ENCODE data around the gene DHX16.
"Not testable (repeated sequence)": the region's sequence is repeated elsewhere in the genome, so short reads cannot be mapped to it uniquely, and the experiment has no call there.

The DHX16 gene

GRCh38 chr6:30678964-30679726, 6.3 kb upstream of the DHX16 start:
- DNase-seq (ENCODE audit: low spot score) = peak; percentile 80

GRCh38 chr6:30676660-30677285, 4.0 kb upstream of the DHX16 start:
- no peak for DNase-seq (ENCODE audit: low spot score)

- no peak for DNase-seq (ENCODE audit: low spot score)
Measured at GRCh38 chr6:30670760-30671527, 1.9 kb downstream of the DHX16 start.

GRCh38 chr6:30666300-30666699, 6.5 kb downstream of the DHX16 start:
- DNase-seq (ENCODE audit: low spot score) = not testable (repeated sequence)

- no peak for DNase-seq (ENCODE audit: low spot score)
Measured at GRCh38 chr6:30664994-30665767, 7.6 kb downstream of the DHX16 start.

- DNase-seq (ENCODE audit: low spot score) = not testable (repeated sequence)
Measured at GRCh38 chr6:30657922-30658321, 14.9 kb downstream of the DHX16 start.

GRCh38 chr6:30657454-30657853, 15.4 kb downstream of the DHX16 start:
- DNase-seq (ENCODE audit: low spot score) = peak; percentile 49

GRCh38 chr6:30656513-30656912, 16.3 kb downstream of the DHX16 start:
- DNase-seq (ENCODE audit: low spot score) = no peak

- DNase-seq (ENCODE audit: low spot score) = no peak
Measured at GRCh38 chr6:30655743-30656094, 17.1 kb downstream of the DHX16 start.

GRCh38 chr6:30654798-30655742, 17.7 kb downstream of the DHX16 start:
- DNase-seq (ENCODE audit: low spot score) = no peak

- no peak for DNase-seq (ENCODE audit: low spot score)
Measured at GRCh38 chr6:30651143-30651542, 21.7 kb downstream of the DHX16 start.

- no peak for DNase-seq (ENCODE audit: low spot score)
Measured at GRCh38 chr6:30647242-30648116, 25.3 kb downstream of the DHX16 start.

GRCh38 chr6:30646450-30647241, 26.2 kb downstream of the DHX16 start, which contains the start of gene C6orf136:
C6orf136 (plus strand) TSS chr6:30647133; CDS start chr6:30647232, 99 bp downstream.
- DNase-seq (ENCODE audit: low spot score) = peak; percentile 94

- DNase-seq (ENCODE audit: low spot score) = no peak
Measured at GRCh38 chr6:30645989-30646388, 26.8 kb downstream of the DHX16 start.

GRCh38 chr6:30644769-30645168, 28.0 kb downstream of the DHX16 start:
- no peak for DNase-seq (ENCODE audit: low spot score)

GRCh38 chr6:30643656-30644055, 29.1 kb downstream of the DHX16 start:
- DNase-seq (ENCODE audit: low spot score) = no peak

GRCh38 chr6:30641048-30641447, 31.8 kb downstream of the DHX16 start:
- DNase-seq (ENCODE audit: low spot score) = no peak

GRCh38 chr6:30640481-30640880, 32.3 kb downstream of the DHX16 start:
- no peak for DNase-seq (ENCODE audit: low spot score)

- no peak for DNase-seq (ENCODE audit: low spot score)
Measured at GRCh38 chr6:30635834-30636233, 37.0 kb downstream of the DHX16 start.
